CD4-positive, alpha-beta T cell treated with Interleukin-2 at 100 ng/mL for 4 hours (primary cell): ENCODE results near the gene NDUFS5.
"Not testable (repeated sequence)": the region's sequence is repeated elsewhere in the genome, so short reads cannot be mapped to it uniquely, and the experiment has no call there.

Experiments
- DNase-seq: peaks from one replicate; pipeline ENCODE4 v3.0.0-alpha.2; 2020; ENCODE audit warnings: low spot score

The NDUFS5 gene

DNA sequence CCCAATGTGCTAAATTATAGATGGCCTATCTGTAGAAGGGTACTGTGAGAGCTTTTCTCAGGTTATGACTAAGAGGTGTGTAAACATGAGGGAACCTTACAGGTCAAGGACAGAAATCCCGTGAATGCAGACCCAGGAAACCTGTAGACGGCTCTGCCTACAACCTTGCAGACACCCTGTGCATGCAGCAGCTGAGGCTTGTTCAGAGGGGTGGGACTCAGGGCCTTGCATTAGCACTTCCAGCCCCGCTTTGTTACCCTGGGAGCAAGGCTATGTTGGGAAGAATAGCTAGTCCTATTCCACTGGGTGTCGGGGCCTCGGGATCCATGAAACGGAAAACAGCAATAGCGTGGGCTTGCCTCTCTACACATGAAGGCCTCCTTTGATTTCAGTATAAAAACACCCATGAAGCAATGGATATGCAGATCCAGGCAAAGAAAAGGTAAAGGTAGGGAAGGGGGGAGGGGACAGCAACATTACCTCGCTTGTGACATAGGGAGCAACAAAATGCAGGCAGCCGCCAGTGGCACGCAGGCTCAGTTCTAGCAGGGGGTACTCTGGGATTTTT lies 9.5 kb upstream of the NDUFS5 start:
- DNase-seq = no peak

DNA sequence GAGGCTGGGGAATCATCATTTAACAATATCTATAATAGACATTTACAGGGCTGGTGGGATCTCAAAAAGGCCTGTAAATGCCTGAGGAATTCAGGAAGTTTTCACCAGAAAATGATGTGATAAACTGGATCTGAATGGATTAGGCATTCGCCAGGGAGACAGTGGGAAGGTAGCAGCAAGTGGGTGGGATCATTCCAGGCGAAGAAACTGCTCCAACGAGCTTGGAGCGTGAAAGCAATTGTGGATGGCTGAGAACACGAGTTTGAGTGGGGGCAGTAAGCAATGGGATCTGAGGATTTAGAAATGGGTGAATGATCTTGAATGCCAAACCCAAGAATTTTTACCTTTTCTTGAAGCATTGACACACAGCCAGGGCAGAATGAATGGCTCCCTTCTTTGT lies 8.9 kb upstream of the NDUFS5 start:
- DNase-seq = no peak

DNA sequence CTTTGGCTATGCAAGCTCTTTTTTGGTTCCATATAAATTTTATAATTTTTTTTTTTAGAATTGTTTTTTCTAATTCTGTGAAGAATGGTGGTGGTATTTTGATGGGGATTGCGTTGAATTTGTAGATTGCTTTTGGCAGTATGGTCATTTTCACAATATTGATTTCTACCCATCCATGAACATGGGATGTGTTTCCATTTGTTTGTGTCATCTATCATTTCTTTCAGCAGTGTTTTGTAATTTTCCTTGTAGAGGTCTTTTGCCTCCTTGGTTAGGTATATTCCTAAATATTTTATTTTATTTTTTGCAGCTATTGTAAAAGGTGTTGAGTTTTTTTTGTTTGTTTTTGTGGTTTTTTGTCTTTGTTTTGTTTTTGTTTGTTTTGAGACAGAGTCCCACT lies 5.7 kb upstream of the NDUFS5 start:
- DNase-seq = not testable (repeated sequence)

DNA sequence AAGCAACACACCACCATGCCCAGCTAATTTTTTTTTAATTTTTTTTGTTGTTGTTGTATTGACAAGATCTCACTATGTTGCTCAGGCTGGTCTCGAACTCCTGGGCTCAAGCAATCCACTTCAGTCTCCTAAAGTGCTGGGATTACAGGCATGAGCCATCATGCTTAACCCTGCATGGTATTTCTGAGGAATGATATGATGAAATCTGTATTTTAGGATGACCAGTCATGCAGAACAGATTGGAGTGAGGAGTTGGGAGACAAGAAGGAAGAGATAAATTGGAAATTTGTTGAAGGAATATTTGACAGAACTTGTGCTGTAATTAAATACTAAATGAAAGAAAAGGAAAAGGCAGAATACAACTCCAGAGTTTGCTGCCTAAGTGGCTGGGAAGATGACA lies 4.7 kb upstream of the NDUFS5 start:
- DNase-seq = no peak

DNA sequence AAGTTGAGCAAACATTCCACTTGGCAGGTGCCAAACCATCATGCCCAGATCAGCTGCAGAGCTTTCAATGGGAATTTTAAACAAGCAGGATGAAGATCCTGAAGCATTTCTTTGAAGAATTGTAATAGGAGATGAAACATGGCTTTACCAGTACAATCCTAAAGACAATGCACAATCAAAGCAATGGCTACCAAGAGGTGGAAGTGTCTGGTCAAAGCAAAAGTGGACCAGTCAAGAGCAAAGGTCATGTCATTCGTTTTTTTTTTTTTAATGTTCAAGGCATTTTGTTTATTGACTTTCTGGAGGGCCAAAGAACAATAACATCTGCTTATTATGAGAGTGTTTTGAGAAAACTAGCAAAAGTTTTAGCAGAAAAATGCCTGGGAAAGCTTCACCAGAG lies 3.0 kb upstream of the NDUFS5 start:
- DNase-seq = no peak

DNA sequence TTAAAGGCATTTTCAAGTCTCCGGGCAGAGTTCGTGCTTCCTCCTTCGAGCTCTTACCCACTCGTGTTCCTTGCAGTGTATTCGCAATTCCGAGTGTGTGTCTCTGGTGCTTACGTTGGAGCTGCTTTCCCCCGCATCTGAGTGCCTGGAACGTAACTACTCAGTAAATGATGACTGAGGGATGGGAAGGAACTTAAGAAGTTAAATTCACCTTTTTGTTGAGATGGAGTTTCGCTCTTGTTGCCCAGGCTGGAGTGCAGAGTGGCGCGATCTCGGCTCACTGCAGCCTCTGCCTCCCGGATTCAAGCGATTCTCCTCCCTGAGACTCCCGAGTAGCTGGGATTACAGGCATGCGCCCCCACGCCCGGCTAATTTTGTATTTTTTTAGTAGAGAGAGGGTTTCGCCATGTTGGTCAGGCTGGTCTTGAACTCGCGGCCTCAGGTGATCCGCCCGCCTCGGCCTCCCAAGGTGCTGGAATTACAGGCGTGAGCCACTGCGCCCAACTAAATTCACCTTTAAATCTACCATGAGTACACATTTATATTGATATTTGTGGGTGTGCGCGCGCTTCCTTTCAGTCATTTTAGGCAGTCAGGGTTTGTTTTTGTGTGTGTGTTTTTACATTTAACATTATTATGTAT lies 837 bp downstream of the NDUFS5 start:
- no peak for DNase-seq

DNA sequence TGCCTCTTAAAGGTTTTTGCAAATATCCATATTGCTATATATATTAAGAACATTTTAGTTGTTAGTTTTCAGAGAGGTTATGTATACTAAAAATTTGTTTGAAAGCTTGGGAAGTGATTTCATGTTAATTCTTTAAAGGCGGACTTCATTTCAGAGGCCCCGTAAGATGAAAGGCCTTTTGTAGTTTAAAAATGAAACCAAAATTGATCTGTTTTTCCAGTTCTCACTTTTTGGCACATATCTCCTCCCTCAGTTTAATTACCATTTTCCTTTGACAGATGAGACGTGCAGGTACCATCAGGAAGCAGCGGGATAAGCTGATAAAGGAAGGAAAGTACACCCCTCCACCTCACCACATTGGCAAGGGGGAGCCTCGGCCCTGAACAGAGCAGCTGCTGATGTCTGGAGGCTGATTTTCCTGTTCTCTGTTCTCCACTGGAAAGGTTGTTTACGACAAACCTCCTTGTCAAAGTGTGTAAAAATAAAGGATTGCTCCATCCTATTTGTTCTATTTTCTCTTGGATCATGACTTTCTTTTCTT lies 8.0 kb downstream of the NDUFS5 start:
- DNase-seq = peak; percentile 23

DNA sequence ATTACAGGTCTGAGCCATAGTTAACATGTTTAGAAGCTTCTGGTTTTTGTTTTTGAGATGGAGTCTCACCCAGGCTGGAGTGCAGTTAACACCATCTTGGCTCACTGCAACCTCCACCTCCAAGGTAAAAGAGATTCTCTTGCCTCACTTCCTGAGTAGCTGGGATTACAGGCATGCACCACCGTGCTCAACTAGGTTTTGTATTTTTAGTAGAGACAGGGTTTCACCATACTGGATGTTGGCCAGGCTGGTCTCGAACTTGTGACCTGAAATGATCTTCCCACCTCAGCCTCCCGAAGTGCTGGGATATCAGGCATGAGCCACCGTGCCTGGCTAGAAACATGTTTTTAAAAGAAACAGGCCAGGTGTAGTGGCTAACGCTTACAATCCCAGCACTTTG lies 10.5 kb downstream of the NDUFS5 start:
- no peak for DNase-seq

DNA sequence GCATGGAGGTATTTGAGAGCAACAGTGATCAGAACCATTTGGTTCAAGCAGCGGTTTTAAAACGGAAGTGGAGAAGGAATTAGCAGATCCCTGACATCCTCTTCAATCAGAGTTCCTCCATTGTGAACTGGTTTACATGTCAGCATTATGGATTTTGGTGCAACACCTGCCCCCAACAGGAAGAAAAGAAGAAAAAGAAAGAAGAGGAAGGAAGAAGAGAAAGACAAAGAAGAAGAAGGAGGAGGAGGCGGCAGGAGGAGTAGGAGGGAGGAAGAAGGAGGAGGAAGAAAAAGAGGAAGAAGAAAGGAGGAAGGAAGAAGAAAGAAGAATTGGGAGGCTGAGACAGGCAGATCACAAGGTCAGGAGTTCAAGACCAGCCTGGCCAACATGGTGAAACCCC lies 17.4 kb downstream of the NDUFS5 start:
- no peak for DNase-seq

DNA sequence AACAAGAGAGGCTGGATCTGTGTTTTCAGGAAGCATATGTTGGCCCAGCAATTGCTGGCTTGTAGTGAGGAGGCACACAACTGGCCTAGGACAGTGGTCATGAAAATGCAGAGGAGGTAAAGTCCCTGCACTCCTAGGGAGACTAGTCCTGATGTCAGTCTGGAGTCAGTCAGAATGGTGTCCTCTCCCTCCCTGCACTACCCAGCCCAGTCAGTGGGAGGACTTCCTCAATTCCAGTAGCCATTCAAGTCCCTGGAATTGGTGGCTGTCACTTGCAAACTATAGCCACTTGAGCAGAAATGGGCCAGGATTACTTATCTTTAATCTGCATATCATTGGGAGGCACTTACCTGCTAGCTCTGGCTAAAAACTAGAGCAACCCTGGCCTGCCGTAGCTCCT lies 18.6 kb downstream of the NDUFS5 start:
- no peak for DNase-seq

DNA sequence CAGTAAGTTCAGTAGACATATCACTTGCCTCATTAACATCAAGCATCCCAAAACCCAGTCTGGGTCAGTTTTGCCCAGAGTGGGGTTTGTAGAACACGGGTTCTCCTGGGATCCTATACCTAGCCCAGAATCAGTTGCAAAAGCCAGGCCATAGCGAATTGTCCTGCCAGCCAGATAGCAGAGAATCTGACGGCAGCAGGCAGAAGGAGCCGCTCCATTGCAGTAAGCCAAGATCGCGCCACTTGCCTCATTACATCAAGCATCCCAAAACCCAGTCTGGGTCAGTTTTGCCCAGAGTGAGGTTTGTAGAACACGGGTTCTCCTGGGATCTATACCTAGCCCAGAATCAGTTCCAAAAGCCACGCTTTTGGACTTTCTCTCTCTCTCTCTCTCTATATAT lies 19.1 kb downstream of the NDUFS5 start:
- no peak for DNase-seq

DNA sequence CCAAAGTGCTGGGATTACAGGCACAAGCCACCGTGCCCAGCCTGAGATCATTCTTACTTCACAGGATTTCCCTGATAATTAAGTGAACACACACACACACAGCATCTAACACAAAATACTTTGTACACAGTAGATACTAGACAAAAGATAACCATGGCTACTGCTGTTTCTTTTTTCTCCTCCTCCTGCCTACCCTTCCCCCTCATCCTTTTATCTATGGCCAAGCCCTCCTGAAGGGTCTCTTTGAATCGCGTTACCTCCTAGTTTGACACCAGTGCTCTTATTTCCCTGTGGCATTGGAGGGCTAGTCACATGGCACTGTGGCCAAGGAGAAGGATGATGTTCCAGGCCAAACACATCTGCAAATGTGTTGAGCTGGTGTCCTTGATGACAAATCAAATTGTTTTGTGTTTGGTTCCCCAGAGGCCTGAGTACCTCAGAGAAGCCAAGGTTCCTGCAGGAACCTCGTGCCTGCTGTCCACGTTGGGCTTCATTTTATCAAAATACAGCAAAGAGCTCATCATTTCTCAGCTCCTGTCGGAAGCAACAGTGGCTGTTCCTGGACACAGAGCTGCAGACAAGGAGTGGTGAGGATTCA lies 20.6 kb downstream of the NDUFS5 start:
- no peak for DNase-seq

DNA sequence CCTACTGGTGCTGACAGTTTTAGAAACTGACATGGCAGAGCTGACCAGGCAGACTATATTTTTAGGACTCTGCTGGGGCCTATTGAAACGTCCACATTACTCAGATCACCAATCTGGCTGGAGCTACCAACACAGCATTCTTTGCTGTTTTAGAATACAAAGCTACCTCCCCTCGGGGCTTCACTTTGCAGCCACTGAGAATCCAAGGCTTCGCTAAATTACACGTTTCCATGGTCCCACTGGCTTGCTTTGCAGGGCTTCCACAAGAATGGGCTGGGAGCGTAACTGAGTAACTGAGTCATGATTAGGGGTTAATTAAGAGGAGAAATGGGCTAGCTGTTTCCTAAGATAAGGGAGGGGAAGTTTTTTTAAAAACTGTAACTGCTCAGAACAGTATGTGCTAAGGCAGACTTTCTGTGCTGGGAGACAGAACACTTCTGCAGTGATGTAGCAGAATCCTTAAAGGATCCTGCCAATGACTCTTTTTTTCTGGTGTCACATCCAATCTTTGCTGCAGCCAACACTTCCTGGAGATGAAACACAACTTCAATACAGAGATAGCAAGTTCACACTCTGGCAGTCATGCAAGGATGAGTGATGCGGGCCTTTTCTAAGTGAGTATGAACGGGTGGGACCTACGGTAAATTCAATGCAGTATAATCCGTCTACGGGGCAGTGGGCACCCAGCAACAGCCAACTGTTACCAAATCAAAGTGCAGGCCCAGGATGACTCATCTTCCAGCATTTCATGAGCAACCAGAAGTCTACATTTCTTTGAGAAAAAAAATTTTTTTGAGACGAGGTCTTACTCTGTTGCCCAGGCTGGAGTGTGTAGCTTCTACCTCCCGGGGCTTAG lies 21.5 kb downstream of the NDUFS5 start:
- no peak for DNase-seq

DNA sequence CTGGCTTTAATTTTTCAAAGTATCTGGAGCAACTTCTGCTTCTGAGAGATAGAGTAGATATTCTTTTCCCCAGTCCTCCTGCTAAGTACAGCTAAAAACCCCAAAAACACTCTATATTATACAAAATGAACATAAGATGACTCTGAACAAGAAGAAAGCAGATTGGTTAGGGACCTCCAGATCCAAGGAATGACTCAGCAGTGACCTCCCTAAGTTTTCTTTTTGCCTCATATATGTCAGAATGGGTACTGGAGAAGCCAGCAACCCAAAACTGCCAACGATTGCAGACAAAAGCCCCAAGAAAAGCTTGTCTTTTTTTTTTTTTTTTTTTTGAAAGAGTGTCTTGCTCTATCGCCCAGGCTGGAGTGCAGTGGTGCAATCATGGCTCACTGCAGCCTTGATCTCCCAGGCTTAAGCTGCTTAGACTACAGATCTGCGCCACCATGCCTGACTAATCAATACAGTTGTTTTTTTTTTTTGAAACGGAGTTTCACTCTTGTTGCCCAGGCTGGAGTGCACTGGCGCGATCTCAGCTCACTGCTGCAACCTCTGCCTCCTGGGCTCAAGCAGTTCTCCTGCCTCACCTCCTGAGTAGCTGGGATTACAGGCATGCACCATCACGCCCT lies 22.7 kb downstream of the NDUFS5 start:
- no peak for DNase-seq

DNA sequence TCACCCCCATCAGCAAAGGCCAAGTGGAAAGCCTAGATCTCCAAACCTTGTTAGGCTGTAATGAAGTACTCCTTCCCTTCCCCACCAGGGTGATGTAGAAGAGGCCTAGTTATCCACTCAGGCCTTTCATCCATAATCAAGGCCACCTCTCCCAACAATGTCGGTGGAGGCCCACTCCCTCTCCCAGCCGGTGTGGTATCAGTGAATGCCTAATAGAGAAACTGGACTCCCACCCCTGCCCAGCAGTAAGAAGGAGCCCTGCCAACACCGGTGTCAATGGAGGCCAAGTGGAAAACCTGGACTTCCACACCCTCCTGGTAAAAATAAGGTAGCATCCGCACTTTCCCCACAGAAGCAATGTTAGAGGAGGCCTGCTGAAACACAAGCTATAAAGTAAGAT lies 23.9 kb downstream of the NDUFS5 start:
- DNase-seq = no peak

DNA sequence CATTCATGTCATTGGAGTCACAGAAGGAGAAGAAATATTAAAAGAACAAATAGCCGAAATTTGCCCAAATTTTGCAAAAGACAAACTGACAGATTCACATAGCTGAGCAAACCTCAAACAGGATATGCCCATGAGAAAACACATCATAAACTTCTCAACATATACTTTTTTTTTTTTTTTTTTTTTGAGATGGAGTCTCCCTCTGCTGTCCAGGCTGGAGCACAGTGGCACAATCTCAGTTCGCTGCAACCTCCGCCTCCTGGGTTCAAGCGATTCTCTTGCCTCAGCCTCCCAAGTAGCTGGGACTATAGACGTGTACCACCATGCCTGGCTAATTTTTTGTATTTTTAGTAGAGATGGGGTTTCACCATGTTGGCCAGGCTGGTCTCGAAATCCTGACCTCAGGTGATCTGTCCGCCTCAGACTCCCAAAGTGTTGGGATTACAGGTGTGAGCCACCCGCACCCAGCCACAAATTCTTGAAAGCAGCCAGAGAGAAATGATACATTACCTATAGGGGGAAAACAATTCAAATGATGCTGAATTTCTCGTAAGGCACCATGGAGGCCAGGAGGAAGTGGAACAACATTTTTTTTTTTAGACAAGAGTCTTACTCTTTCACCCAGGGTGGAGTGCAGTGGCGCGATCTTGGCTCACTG lies 25.2 kb downstream of the NDUFS5 start:
- DNase-seq = not testable (repeated sequence)

DNA sequence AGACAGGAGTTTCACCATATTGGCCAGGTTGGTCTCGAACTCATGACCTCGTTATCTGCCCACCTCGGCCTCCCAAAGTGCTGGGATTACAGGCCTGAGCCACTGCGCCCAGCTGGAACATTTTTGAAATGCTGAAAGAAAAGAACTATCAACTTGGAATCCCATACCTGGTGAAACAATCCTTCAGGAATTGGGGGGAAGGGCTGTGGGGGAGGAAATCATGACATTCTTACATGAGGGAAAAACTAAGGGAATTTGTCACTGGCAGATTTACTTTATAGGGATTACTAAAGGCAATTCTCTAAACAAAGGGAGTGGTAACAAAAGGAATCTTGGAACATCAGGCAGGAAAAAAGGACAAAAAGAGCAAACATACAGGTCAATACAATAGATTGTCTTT lies 25.8 kb downstream of the NDUFS5 start:
- DNase-seq = no peak

DNA sequence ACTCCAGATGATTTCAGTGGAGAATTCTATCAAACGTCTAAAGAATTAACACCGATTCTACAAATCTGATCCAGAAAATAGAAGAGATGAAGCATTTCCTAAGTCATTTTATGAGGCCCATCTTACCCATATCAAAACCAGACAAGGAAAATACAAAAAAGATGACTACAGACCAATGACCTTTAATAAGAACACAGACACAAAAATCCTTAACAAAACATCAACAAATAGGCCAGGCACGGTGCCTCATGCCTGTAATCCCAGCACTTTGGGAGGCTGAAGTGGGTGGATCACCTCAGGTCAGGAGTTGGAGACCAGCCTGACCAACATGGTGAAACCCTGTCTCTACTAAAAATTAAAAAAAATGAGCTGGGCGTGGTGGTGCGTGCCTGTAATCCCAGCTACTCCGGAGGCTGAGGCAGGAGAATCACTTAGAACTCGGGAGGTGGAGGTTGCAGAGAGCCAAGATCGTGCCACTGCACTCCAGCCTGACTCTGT lies 29.1 kb downstream of the NDUFS5 start:
- DNase-seq = not testable (repeated sequence)

DNA sequence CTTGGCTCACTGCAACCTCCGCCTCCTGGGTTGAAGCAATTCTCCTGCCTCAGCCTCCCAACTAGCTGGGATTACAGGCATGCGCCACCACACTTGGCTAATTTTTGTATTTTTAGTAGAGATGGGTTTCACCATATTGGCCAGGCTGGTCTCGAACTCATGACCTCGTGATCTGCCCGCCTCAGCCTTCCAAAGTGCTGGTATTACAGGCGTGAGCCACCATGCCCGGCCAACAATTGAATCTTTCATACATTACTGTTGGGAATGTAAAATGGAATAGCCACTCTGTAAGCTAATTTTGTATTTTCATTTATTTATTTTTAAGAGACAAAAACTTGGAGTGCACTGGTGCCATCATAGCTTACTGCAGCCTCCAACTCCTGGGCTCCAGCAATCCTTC lies 35.4 kb downstream of the NDUFS5 start:
- DNase-seq = not testable (repeated sequence)

DNA sequence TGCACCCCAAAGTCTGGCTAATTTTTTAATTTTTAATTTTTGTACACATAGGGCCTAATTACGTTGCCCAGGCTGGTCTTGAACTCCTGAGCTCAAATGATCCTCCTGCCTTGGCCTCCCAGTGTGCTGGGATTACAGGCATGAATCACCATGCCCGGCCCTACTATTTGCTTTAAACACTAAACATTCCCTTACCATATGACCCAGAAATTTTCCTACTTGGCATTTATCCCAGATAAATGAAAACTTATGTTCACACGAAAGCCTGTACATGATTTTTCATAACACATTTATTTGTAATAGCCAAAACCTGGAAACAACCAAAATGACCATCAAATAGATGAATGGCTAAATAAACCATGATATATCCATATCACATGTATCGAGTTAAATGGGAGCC lies 35.8 kb downstream of the NDUFS5 start:
- DNase-seq = no peak

DNA sequence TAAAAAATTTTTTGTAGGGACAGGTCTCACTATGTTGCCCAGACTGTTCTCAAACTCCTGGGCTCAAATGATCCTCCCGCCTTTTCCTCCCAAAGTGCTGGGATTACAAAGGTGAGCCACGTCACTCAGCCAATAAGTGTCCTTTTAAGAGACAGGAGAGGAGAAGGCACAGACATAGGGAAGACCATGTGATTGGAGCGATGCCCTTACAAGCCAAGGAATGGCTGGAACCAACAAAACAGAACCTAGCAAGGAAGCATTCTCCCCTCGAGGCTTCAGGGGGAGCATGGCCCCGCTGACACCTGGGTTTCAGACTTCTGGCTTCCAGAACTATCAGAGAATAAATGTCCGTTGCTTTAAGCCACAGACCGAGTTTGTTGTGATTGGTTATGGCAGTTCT lies 37.0 kb downstream of the NDUFS5 start:
- no peak for DNase-seq

DNA sequence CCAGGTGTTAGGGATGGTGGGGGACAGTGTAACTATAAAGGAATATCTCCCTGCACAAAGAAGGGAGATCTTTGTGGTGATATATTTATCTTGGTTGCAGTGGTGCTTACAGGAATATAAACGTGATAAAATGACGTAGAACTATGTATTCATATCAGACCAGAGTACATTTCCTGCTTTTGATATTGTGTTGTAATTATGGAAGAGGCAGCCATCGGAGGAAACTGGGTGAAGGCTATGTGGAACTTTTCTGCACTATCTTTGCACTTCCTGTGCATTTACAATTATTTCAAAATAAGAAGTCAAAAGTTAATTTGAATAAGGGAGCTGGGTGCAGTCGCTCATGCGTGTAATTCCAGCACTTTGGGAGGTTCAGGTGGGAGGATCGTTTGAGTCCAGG lies 37.6 kb downstream of the NDUFS5 start:
- DNase-seq = no peak
